Activated CD4-positive, alpha-beta T cell treated with anti-CD3 and anti-CD28 coated beads for 1 hour (primary cell): ENCODE results near the gene AMN.

ENCODE experiments used
- DNase-seq: peaks from one replicate; pipeline ENCODE4 v3.0.0-alpha.2; 2020

The AMN gene

GRCh38 chr14:102899516-102899900 lies 23.0 kb upstream of the AMN start:
- no peak for DNase-seq

- no peak for DNase-seq
Measured at GRCh38 chr14:102900631-102901571, 21.6 kb upstream of the AMN start.

- DNase-seq = no peak
Measured at GRCh38 chr14:102901633-102902032, 20.8 kb upstream of the AMN start.

GRCh38 chr14:102902086-102902485 lies 20.4 kb upstream of the AMN start:
- no peak for DNase-seq

GRCh38 chr14:102902523-102903247 lies 19.8 kb upstream of the AMN start:
- DNase-seq = no peak

GRCh38 chr14:102903248-102903888 lies 19.1 kb upstream of the AMN start:
- DNase-seq = no peak

GRCh38 chr14:102903889-102904512 lies 18.5 kb upstream of the AMN start:
- DNase-seq = no peak

- no peak for DNase-seq
Measured at GRCh38 chr14:102905116-102906108, 17.1 kb upstream of the AMN start.

- DNase-seq = no peak
Measured at GRCh38 chr14:102906616-102907302, 15.7 kb upstream of the AMN start.

GRCh38 chr14:102907303-102907844 lies 15.1 kb upstream of the AMN start:
- DNase-seq = no peak

- DNase-seq = no peak
Measured at GRCh38 chr14:102907980-102908730, 14.3 kb upstream of the AMN start.

GRCh38 chr14:102908766-102909455 lies 13.6 kb upstream of the AMN start:
- DNase-seq = no peak

- DNase-seq = no peak
Measured at GRCh38 chr14:102909462-102909861, 13.0 kb upstream of the AMN start.

- DNase-seq = no peak
Measured at GRCh38 chr14:102909911-102910310, 12.6 kb upstream of the AMN start.

GRCh38 chr14:102910442-102910841 lies 12.0 kb upstream of the AMN start:
- DNase-seq = no peak

- DNase-seq = no peak
Measured at GRCh38 chr14:102911541-102911951, 10.9 kb upstream of the AMN start.

GRCh38 chr14:102911991-102912761 lies 10.3 kb upstream of the AMN start:
- no peak for DNase-seq

GRCh38 chr14:102913341-102914211 lies 8.9 kb upstream of the AMN start:
- no peak for DNase-seq
